ENCODE measurements around the gene KIF26A.

KIF26A gene

DNA sequence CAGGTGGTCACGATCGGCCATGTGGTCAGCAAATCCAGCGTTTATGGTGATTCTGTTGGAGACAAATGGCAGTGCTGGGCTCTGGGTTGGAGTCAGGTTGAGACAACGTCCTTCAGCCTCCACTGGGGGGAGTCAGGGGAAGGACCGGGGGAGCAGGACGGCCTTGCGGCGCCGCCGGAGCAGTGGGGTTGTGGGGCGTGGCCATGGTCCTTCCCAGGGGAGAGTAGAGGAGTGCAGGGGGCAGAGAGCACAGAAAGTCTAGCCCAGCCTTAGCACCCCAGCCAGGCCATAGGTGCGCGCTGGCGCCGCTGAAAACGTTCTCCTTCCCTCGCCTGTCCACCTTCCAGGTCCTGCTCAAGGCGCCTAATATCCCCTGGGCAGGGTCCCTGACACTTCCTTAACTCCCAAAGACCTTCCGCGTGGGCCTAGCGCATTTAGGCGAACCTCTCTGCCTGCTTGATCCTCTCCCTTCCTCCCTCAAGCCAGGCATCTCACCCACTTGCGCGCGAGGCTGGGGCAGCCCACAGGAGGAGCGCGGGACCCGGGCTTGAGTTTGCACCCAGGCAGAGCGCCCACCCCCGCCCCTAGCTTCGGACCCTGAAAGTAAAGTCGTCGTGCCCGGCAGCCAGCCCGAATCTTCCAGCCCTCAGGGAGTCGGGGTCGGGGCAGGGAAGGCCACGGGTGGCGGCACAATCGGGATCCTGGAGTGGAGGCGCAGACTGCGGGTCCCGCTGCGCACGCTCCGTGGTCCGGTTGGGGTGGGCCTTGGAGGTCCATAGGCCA, 3.1 kb upstream of the KIF26A start:
- Histone ChIP-seq H4K20me1 (ENCODE audit: insufficient read depth, low read length) (no peaks in the 10 kb centered on the region), H3K4me3 (ENCODE audit: low read length) (no peak overlapping the region), H2AFZ (ENCODE audit: low read depth, low read length) (no peak overlapping the region), H3K4me1 (ENCODE audit: low read length) (no peaks in the 10 kb centered on the region), H3K36me3 (replicated peaks; ENCODE audit: low read depth, low read length) (no peaks in the 10 kb centered on the region), H3K79me2 (ENCODE audit: low read length) (no peaks in the 10 kb centered on the region), H3K4me2 (ENCODE audit: low read length) (no peak overlapping the region), H3K27ac (ENCODE audit: low read length) (no peak overlapping the region), H3K9ac (ENCODE audit: low read length) (no peak overlapping the region), H3K9me3 (ENCODE audit: insufficient read depth, low read length) (no peaks in the 10 kb centered on the region), H3K27me3 (ENCODE audit: low read depth, low read length) (no peaks in the 10 kb centered on the region)
- no peak for TF ChIP-seq EZH2phosphoT487 (IDR thresholded peaks at IDR 0.05; ENCODE audit: low read depth)

DNA sequence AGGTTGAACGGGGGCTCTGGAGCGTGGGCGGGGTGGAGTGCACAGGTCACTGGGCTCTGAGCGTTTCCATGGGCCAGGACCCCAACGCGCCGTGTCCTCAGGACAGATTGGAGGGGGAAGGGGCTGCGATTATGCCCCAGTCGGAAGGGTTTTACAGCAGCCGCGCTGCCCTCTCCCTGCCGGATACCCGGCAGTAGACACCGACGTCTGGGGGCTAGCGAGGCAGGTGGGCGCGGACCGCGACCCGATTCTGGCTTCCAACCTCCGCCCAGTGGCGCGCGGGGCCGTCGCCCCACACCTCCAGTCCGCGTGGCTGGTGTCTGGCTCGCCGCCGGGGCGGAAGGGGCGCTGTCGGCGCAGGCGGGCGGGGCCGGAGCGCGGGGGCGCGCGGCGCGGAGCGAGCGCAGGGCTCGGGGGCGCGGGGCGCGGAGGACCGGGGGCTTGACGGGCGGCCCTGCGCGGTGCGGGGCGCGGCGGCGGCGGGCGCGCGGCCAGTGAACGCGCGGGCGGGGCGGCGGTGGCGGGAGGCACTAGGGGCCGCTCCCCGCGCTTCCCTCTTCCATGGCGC, 2.4 kb upstream of the KIF26A start:
- Histone ChIP-seq H3K4me1 (ENCODE audit: low read length) (no peaks in the 10 kb centered on the region), H3K36me3 (replicated peaks; ENCODE audit: low read depth, low read length) (no peaks in the 10 kb centered on the region), H3K79me2 (ENCODE audit: low read length) (no peaks in the 10 kb centered on the region), H3K9me3 (ENCODE audit: insufficient read depth, low read length) (no peaks in the 10 kb centered on the region), H3K4me2 (ENCODE audit: low read length) (no peak overlapping the region), H2AFZ (ENCODE audit: low read depth, low read length) (no peak overlapping the region), H3K27ac (ENCODE audit: low read length) (no peak overlapping the region), H4K20me1 (ENCODE audit: insufficient read depth, low read length) (no peaks in the 10 kb centered on the region), H3K27me3 (ENCODE audit: low read depth, low read length) (no peaks in the 10 kb centered on the region), H3K9ac (ENCODE audit: low read length) (no peak overlapping the region), H3K4me3 (ENCODE audit: low read length) (no peak overlapping the region)
- TF ChIP-seq, protein P1, sequence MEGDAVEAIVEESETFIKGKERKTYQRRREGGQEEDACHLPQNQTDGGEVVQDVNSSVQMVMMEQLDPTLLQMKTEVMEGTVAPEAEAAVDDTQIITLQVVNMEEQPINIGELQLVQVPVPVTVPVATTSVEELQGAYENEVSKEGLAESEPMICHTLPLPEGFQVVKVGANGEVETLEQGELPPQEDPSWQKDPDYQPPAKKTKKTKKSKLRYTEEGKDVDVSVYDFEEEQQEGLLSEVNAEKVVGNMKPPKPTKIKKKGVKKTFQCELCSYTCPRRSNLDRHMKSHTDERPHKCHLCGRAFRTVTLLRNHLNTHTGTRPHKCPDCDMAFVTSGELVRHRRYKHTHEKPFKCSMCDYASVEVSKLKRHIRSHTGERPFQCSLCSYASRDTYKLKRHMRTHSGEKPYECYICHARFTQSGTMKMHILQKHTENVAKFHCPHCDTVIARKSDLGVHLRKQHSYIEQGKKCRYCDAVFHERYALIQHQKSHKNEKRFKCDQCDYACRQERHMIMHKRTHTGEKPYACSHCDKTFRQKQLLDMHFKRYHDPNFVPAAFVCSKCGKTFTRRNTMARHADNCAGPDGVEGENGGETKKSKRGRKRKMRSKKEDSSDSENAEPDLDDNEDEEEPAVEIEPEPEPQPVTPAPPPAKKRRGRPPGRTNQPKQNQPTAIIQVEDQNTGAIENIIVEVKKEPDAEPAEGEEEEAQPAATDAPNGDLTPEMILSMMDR (IDR thresholded peaks at IDR 0.05; ENCODE audit: low read depth, low read length), result no peak
- TF ChIP-seq EZH2phosphoT487 (IDR thresholded peaks at IDR 0.05; ENCODE audit: low read depth), result no peak

DNA sequence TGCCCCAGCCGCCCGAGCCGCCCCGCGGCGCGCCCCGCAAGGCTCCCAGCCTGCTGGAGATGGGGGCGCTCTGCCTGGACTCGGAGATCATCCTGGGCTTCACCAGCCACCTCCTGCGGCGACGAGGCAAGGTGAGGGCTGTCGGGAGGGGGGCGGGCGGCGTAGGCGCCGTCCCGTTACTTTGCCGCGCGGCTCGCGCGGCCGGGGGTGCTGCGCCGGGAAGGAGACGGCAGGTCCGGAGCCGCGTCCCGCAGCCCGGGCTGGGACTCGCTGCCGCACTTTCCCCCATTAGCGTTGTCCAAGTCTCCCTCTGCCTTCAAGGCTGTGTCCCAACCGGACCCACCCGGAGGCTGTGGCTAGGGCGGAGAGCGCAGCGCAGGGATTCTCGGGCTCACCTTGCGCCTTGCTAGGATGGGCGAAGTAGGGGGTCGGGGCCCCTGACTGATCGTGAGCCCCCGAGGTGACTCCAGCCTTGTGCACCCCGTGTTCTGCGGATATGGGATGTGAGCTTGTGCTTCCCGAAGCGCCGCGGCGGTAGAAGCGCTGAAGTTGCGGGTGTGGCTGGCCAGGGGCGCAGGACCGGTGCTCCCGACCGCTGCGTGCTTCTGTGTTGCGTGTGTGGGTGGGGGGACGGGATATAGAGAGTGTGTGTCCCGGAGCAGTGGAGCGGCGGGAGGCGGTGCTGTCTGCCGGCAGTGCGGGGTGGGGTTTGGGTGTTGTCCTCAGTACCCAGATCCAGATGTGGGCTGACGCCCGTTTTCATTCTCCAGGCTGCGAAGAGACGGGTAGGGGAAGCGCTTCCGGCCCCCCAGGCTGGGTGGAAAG, 1.7 kb upstream of the KIF26A start:
- no peak overlapping the region for H2AFZ ChIP-seq (ENCODE audit: low read depth, low read length)
- H3K4me2 ChIP-seq (ENCODE audit: low read length), result no peak overlapping the region
- no peak for TF ChIP-seq EZH2phosphoT487 (IDR thresholded peaks at IDR 0.05; ENCODE audit: low read depth)
- TF ChIP-seq, protein P1 (IDR thresholded peaks at IDR 0.05; ENCODE audit: low read depth, low read length), result no peak
- H3K4me1 ChIP-seq (ENCODE audit: low read length), result no peaks in the 10 kb centered on the region
- H4K20me1 ChIP-seq (ENCODE audit: insufficient read depth, low read length), result no peaks in the 10 kb centered on the region
- no peak overlapping the region for H3K27ac ChIP-seq (ENCODE audit: low read length)
- H3K9me3 ChIP-seq (ENCODE audit: insufficient read depth, low read length), result no peaks in the 10 kb centered on the region
- no peaks in the 10 kb centered on the region for H3K27me3 ChIP-seq (ENCODE audit: low read depth, low read length)
- no peaks in the 10 kb centered on the region for H3K36me3 ChIP-seq (replicated peaks; ENCODE audit: low read depth, low read length)
- H3K9ac ChIP-seq (ENCODE audit: low read length), result no peak overlapping the region
- H3K79me2 ChIP-seq (ENCODE audit: low read length), result no peaks in the 10 kb centered on the region
- H3K4me3 ChIP-seq (ENCODE audit: low read length), result no peak overlapping the region

DNA sequence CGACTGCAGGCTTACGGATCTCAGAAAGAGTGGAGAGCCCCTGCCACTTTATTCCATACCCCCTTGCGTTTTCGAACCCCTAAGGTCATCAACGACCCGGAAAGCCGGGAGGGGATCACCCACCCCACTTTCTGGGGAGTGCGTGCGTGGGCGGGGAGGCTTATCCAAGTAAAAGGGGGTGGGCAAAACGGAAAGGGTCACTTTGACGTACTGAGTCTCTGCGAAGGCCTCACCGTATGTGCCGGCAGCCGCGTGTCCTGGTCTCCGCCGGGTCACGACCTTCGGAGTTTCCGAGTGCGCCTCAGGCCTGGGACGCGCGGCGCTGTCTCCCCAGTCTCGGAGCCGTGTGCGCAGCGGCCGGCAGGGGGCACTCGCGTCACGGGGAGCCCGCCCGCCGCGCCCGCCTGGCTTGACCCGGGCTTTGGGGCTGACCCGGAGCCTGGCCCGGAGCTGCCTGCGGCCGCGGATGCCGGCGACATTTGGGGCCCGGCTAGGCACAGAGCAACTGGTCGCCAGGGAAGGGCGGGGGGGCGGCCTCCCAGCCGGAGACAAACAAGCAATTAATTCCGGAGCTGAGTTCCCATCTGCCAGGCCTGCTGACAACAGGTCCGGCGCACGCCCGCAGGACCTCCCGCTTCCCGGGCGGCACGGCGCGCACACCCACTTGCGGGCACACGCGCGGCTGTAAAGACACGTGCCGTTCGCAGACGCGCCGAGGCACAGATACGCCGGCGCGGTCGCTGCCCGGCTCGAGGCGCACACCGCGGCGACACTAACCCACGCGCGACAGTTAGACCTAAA, 890 bp upstream of the KIF26A start:
- no peak for TF ChIP-seq EZH2phosphoT487 (IDR thresholded peaks at IDR 0.05; ENCODE audit: low read depth)
- TF ChIP-seq, protein P1 (IDR thresholded peaks at IDR 0.05; ENCODE audit: low read depth, low read length), result no peak
- Histone ChIP-seq H3K36me3 (replicated peaks; ENCODE audit: low read depth, low read length) (no peaks in the 10 kb centered on the region), H3K27me3 (ENCODE audit: low read depth, low read length) (no peaks in the 10 kb centered on the region), H3K79me2 (ENCODE audit: low read length) (no peaks in the 10 kb centered on the region), H3K9me3 (ENCODE audit: insufficient read depth, low read length) (no peaks in the 10 kb centered on the region), H3K4me1 (ENCODE audit: low read length) (no peaks in the 10 kb centered on the region), H3K27ac (ENCODE audit: low read length) (no peak overlapping the region), H3K4me2 (ENCODE audit: low read length) (no peak overlapping the region), H4K20me1 (ENCODE audit: insufficient read depth, low read length) (no peaks in the 10 kb centered on the region), H3K9ac (ENCODE audit: low read length) (no peak overlapping the region), H2AFZ (ENCODE audit: low read depth, low read length) (no peak overlapping the region), H3K4me3 (ENCODE audit: low read length) (no peak overlapping the region)

Measured in OCI-LY3 (cell line).